Measurements from ENCODE around the gene DOCK2.

DOCK2 gene

DNA sequence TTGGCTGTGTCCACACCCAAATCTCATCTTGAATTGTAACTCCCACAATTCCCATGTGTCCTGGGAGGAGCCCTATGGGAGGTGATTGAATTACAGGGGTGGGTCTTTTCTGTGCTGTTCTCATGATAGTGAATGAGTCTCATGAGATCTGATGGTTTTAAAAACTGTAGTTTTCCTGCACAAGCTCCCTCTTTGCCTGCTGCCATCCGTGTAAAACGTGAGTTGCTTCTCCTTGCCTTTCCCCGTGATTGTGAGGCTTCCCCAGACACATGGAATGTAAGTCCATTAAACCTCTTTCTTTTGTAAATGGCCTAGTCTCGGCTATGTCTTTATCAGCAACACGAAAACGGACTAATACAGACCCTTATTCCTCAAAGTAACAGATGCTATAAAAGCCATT, 94.1 kb downstream of the DOCK2 start:
- peaks cover 11% of the 10 kb centered on the region for H4K20me1 ChIP-seq (ENCODE audit: insufficient read depth, low read length)
- peaks cover 20% of the 10 kb centered on the region; the same call in 1 of the 2 replicates for H3K79me2 ChIP-seq (ENCODE audit: insufficient read depth, low read length)
- H3K27ac ChIP-seq (ENCODE audit: low read length) = no peak overlapping the region
- TF ChIP-seq, protein P1, sequence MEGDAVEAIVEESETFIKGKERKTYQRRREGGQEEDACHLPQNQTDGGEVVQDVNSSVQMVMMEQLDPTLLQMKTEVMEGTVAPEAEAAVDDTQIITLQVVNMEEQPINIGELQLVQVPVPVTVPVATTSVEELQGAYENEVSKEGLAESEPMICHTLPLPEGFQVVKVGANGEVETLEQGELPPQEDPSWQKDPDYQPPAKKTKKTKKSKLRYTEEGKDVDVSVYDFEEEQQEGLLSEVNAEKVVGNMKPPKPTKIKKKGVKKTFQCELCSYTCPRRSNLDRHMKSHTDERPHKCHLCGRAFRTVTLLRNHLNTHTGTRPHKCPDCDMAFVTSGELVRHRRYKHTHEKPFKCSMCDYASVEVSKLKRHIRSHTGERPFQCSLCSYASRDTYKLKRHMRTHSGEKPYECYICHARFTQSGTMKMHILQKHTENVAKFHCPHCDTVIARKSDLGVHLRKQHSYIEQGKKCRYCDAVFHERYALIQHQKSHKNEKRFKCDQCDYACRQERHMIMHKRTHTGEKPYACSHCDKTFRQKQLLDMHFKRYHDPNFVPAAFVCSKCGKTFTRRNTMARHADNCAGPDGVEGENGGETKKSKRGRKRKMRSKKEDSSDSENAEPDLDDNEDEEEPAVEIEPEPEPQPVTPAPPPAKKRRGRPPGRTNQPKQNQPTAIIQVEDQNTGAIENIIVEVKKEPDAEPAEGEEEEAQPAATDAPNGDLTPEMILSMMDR (IDR thresholded peaks at IDR 0.05; ENCODE audit: borderline replicate concordance, extremely low read depth, low read length, poor library complexity, severe bottlenecking) = no peak
- H2AFZ ChIP-seq (ENCODE audit: low read depth, low read length) = no peak overlapping the region
- H3K9me3 ChIP-seq (ENCODE audit: insufficient read depth, low read length, severe bottlenecking) = no peaks in the 10 kb centered on the region
- H3K27me3 ChIP-seq (ENCODE audit: insufficient read depth, low read length, poor library complexity) = no peaks in the 10 kb centered on the region
- DNase-seq (no peak), ATAC-seq (ENCODE audit: insufficient read depth, low read depth) (no peak)
- H3K4me1 ChIP-seq (ENCODE audit: insufficient read depth, low read length) = no peaks in the 10 kb centered on the region
- no peak overlapping the region for H3K9ac ChIP-seq (ENCODE audit: low read depth, low read length)
- H3K36me3 ChIP-seq (ENCODE audit: insufficient read depth, low read length) = peaks cover 94% of the 10 kb centered on the region
- H3K4me3 ChIP-seq (ENCODE audit: low read depth in 1 of 2, low read length in 2 of 2) = no peak overlapping the region
- no peak overlapping the region for H3K4me2 ChIP-seq (ENCODE audit: insufficient read depth, low read length)

DNA sequence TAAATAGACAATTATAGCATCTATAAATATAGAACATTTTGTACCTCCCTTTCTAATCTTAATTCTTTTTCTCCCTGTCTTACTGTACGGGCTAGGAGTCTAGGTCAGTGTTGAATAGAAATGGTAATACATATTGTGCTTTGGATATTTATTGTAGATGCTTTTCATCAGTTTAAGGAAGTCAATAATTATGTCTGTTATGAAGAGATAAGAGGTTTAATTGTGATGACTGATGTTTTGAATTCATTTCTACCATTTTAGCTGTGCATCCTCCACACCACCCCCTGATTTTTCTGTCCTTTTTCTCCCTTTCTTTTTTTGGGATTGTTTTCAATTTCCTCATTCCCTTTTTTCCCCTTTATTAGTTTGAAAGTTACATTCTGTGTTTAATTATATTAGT, 95.8 kb downstream of the DOCK2 start:
- no peak overlapping the region for H3K27ac ChIP-seq (ENCODE audit: low read length)
- H3K9me3 ChIP-seq (ENCODE audit: insufficient read depth, low read length, severe bottlenecking) = no peaks in the 10 kb centered on the region
- no peak overlapping the region for H3K4me3 ChIP-seq (ENCODE audit: low read depth in 1 of 2, low read length in 2 of 2)
- H4K20me1 ChIP-seq (ENCODE audit: insufficient read depth, low read length) = peaks cover 11% of the 10 kb centered on the region
- H2AFZ ChIP-seq (ENCODE audit: low read depth, low read length) = no peak overlapping the region
- no peak overlapping the region for H3K9ac ChIP-seq (ENCODE audit: low read depth, low read length)
- DNase-seq (no peak), ATAC-seq (ENCODE audit: insufficient read depth, low read depth) (no peak)
- TF ChIP-seq, protein P1 (IDR thresholded peaks at IDR 0.05; ENCODE audit: borderline replicate concordance, extremely low read depth, low read length, poor library complexity, severe bottlenecking) = no peak
- no peak for TF ChIP-seq EZH2 (IDR thresholded peaks at IDR 0.05; ENCODE audit: borderline replicate concordance, low read depth, low read length, severe bottlenecking)
- peaks cover 20% of the 10 kb centered on the region; the same call in 1 of the 2 replicates for H3K79me2 ChIP-seq (ENCODE audit: insufficient read depth, low read length)
- H3K4me1 ChIP-seq (ENCODE audit: insufficient read depth, low read length) = no peaks in the 10 kb centered on the region
- H3K4me2 ChIP-seq (ENCODE audit: insufficient read depth, low read length) = no peak overlapping the region
- H3K36me3 ChIP-seq (ENCODE audit: insufficient read depth, low read length) = peaks cover 95% of the 10 kb centered on the region
- H3K27me3 ChIP-seq (ENCODE audit: insufficient read depth, low read length, poor library complexity) = no peaks in the 10 kb centered on the region

DNA sequence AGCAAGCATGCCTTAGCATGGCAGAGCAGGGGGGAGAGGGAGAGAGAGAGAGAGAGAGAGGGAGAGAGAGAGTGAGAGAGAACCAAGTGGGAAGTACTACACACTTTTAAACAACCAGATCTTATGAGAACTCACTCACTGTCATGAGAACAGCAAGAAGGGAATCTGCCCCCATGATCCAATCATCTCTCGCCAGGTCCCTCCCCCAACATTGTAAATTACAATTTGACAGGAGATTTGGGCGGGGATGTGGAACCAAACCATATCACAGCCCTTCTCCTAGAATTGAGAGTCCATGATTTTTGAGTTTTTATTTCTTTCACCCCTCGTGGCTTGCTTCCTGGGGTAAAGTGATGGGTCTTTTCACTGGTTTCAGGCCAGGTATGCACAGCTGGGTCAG, 98.8 kb downstream of the DOCK2 start:
- TF ChIP-seq, protein P1 (IDR thresholded peaks at IDR 0.05; ENCODE audit: borderline replicate concordance, extremely low read depth, low read length, poor library complexity, severe bottlenecking) = no peak
- no peak for TF ChIP-seq EZH2 (IDR thresholded peaks at IDR 0.05; ENCODE audit: borderline replicate concordance, low read depth, low read length, severe bottlenecking)
- no peak overlapping the region for H3K4me3 ChIP-seq (ENCODE audit: low read depth in 1 of 2, low read length in 2 of 2)
- H3K9ac ChIP-seq (ENCODE audit: low read depth, low read length) = no peak overlapping the region
- peaks cover 98% of the 10 kb centered on the region for H3K36me3 ChIP-seq (ENCODE audit: insufficient read depth, low read length)
- H4K20me1 ChIP-seq (ENCODE audit: insufficient read depth, low read length) = peaks cover 13% of the 10 kb centered on the region
- no peak for ATAC-seq (ENCODE audit: insufficient read depth, low read depth)
- no peaks in the 10 kb centered on the region for H3K9me3 ChIP-seq (ENCODE audit: insufficient read depth, low read length, severe bottlenecking)
- H3K4me2 ChIP-seq (ENCODE audit: insufficient read depth, low read length) = no peak overlapping the region
- no peak overlapping the region for H2AFZ ChIP-seq (ENCODE audit: low read depth, low read length)
- H3K4me1 ChIP-seq (ENCODE audit: insufficient read depth, low read length) = no peaks in the 10 kb centered on the region
- DNase-seq = no peak
- H3K27ac ChIP-seq (ENCODE audit: low read length) = no peak overlapping the region
- peaks cover 8% of the 10 kb centered on the region; the same call in 1 of the 2 replicates for H3K79me2 ChIP-seq (ENCODE audit: insufficient read depth, low read length)
- no peaks in the 10 kb centered on the region for H3K27me3 ChIP-seq (ENCODE audit: insufficient read depth, low read length, poor library complexity)

DNA sequence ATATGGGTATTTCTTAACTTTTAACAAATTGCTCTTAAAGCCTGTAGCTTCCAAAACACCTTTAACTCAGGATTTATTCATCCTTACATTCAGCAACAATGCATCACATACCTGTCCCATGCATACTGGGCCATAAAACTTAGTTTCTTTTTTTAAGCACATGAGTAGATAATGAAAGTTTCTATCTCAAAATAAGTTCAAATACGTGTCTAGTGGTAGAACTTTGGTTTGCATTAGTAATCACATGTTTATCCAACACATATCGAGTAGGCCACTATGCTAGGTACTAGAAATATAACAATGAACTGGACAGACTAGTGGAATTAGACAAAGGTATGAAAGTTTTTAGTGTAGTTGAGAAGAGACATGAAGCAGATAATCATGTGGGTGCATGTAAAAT, 99.6 kb downstream of the DOCK2 start:
- Histone ChIP-seq H3K27ac (ENCODE audit: low read length) (no peak overlapping the region), H3K9me3 (ENCODE audit: insufficient read depth, low read length, severe bottlenecking) (no peaks in the 10 kb centered on the region), H3K4me2 (ENCODE audit: insufficient read depth, low read length) (no peak overlapping the region), H3K4me3 (ENCODE audit: low read depth in 1 of 2, low read length in 2 of 2) (no peak overlapping the region), H3K4me1 (ENCODE audit: insufficient read depth, low read length) (no peaks in the 10 kb centered on the region), H3K36me3 (ENCODE audit: insufficient read depth, low read length) (peaks cover 98% of the 10 kb centered on the region), H3K9ac (ENCODE audit: low read depth, low read length) (no peak overlapping the region), H3K27me3 (ENCODE audit: insufficient read depth, low read length, poor library complexity) (no peaks in the 10 kb centered on the region), H4K20me1 (ENCODE audit: insufficient read depth, low read length) (peaks cover 13% of the 10 kb centered on the region), H2AFZ (ENCODE audit: low read depth, low read length) (no peak overlapping the region), H3K79me2 (ENCODE audit: insufficient read depth, low read length) (peaks cover 8% of the 10 kb centered on the region; the same call in 1 of the 2 replicates)
- ATAC-seq (ENCODE audit: insufficient read depth, low read depth) = no peak
- no peak for TF ChIP-seq EZH2 (IDR thresholded peaks at IDR 0.05; ENCODE audit: borderline replicate concordance, low read depth, low read length, severe bottlenecking)
- TF ChIP-seq, protein P1 (IDR thresholded peaks at IDR 0.05; ENCODE audit: borderline replicate concordance, extremely low read depth, low read length, poor library complexity, severe bottlenecking) = no peak
- no peak for DNase-seq
